Islet of Langerhans (tissue), 1 donor: ENCODE data around the gene MSLN.
"Not testable (repeated sequence)": the region's sequence is repeated elsewhere in the genome, so short reads cannot be mapped to it uniquely, and the experiment has no call there.

ENCODE experiments used
- FAIRE-seq: peaks from one replicate; lab custom pipeline; 2011; peaks lifted over from hg19 to GRCh38; lab: Jason Lieb, UNC

The MSLN gene

DNA sequence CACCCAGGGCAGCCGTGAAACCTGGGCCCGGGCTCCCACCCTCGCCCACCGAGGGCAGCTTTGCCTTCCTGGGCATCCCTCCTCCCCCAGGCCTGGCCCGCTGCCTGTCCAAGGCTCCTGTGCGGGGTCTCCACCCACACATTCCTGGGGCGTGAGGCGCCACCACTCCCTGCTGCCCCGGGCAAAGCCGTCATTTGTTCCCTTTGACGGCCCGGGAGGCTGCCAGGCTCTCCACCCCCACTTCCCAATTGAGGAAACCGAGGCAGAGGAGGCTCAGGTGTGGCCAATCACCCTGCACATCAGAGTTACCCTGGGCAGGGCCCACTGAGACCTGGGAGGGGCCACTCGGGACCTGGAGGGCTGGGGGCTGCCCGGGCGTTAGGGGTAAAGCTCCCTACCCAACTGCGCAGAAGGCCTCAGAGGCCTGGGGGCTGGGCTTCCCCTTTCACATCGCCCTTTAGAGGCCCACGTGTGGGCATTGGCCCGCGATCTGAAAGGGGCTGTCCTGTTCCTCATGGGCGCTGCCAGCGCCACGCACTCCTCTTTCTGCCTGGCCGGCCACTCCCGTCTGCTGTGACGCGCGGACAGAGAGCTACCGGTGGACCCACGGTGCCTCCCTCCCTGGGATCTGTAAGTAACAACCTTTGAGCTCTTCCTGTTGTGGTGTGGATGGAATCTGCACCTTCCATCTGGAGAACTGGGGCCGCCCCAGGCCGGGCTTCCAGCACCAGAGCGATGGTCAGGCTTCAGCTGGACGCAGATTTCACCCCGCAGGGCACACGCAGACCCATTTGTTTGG, at the start of gene MSLN:
Gene MSLN (plus strand): TSS at position 190 of the 799 bp plus-strand sequence. CDS start 1,947 bp downstream, outside the sequence.
- no peak for FAIRE-seq

DNA sequence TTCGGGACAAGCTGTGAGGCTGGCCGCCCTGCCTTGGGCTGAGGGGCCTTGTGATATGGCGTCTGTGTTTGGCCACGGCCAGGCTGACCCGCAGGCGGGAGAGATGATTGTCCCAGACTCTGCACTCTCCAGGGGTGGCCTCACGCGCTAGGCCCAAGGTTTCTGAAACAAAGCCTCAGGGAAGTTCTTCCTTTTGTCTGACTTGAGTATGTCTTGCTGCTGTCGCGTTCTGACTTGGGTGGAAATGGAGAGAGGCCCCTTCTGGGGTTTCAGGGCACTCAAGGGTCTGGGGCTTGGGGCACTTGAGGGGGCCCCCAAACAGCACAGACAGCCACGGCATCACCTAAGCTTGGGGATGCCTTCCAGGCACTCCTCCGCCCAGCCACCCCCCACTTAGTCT, 49.5 kb upstream of the MSLN start:
- FAIRE-seq = no peak

DNA sequence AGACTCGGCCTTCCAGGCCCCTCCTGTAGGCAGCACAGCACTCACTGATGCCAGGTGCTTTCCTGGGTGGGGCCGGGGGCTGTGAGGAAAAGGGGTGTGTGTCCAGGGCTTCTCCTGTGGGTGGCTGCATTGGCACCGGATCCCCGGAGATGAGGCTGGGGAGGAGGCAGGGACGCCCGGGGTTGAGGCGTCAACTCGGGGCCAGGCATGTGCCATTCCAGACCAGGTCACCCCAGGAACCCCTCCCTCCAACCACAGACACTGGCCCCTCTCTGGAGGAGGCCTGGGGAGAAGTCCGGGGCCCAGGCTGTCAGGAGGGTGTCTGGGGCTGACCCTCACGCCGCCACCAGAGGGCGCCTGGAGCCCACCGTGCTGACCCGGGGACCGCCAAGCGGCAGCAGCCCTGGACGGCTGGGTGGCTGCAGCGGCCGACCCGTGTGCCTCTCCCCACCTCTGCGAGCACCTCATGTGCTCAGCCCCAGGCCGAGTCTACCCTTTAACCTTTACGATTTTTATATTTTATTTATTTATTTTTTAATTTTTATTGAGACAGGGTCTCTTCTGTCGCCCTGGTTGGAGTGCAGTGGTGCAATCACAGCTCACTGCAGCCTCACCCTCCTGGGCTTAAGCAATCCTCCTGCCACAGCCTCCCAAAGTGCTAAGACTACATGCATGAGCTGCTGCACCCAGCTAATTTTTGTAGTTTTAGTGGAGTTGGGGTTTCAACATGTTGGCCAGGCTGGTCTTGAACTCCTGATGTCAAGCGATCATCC, 48.8 kb upstream of the MSLN start:
- no peak for FAIRE-seq

DNA sequence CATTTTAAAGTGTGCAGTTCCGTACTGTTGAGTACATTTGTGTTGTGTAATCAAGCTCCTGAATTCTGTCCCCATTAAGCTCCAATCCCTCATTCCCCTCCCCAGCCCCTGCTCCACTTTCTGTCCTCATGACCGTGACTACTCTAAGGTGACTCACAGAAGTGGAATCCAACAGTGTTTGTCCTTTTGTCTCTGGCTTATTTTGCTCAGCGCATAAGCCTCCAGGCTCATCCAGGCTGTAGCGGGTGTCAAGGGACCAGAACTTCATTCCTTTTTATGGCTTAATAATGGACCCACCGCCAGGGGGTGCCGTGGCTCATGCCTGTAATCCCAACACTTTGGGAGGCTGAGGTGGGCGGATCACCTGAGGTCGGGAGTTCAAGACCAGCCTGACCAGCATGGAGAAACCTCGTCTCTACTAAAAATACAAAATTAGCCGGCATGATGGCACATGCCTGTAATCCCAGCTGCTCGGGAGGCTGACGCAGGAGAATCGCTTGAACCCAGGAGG, 47.7 kb upstream of the MSLN start:
- not testable (repeated sequence) for FAIRE-seq

DNA sequence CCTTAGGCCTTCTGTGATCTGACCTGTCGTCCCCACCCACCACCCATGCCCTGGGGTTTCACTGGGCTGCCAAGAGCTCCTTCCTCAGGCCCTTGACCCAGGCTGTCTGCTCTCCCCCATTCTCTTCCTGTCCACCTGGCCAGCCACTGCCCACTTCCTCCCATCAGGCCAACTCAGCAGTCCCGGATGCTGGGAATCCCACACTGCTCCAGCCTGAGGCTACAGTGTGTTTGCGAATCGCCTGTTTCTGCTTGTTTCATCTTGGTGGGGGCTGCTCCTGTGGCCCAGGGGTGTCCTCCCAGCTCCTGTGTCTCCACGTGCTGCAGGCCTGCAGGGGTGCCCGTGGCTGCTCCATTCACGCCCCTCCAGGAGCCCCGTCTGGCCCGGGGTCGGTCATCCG, 46.5 kb upstream of the MSLN start:
- FAIRE-seq = no peak

DNA sequence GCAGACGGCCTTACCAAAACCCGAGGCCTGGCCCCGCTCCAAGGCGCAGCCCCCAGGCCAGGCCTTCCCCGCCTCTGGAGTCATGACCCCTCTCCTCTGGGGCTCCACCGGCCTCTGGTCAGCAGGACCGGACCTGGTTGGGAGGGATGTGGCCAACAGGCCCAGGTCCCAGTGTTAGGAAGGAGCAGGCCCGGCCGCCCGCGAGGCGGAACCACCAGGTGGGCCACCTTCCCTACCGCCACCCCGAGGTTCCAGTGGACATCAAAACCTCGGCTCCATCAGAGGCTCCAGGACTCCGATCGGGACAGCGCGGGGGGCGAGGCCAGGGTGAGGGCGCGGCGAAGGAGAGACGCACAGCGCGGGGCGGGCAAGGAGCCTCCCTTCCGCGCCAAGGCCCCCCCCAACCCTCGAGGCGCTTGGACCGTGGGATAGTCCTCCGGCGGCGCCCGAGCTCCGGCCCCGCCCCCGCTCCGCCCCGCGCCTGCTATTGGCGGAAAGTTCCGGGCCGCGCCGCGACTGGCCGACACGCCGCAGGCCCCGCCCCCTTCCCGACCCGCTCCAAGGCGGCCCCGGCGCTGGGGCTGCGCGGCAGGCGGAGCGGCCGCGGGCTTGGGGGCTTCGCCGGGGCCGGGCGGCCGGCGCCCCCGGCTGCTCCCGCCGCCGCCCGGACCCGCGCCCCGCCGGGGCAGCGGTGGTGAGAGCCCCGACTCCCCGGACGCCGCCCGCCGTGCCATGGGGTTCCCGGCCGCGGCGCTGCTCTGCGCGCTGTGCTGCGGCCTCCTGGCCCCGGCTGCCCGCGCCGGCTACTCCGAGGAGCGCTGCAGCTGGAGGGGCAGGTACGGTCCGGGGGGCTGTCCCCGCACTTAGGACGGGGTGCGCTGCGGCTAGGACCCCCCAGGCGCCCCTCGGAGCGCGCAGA, 45.7 kb upstream of the MSLN start, which contains the start of gene METRN:
Gene METRN (plus strand): TSS at position 561 of the 919 bp plus-strand sequence. CDS start 172 bp downstream, at position 733.
- no peak for FAIRE-seq

DNA sequence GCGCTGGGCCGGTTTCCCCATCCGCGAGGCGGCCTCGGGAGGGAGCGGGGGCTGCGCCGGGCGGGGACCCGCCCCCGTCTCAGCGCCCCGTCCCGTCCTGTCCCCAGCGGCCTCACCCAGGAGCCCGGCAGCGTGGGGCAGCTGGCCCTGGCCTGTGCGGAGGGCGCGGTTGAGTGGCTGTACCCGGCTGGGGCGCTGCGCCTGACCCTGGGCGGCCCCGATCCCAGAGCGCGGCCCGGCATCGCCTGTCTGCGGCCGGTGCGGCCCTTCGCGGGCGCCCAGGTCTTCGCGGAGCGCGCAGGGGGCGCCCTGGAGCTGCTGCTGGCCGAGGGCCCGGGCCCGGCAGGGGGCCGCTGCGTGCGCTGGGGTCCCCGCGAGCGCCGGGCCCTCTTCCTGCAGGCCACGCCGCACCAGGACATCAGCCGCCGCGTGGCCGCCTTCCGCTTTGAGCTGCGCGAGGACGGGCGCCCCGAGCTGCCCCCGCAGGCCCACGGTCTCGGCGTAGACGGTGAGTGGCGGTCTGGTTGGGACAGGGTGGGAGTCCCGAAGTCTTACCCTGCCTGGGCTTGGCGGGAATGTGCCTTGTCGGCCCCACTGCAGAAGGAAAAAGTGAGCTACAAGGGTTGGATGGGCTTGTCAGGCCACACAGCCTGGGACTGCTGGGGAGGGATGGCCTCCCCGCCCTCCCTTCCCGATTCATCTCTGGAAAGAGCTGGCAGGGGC, 44.9 kb upstream of the MSLN start:
- no peak for FAIRE-seq

DNA sequence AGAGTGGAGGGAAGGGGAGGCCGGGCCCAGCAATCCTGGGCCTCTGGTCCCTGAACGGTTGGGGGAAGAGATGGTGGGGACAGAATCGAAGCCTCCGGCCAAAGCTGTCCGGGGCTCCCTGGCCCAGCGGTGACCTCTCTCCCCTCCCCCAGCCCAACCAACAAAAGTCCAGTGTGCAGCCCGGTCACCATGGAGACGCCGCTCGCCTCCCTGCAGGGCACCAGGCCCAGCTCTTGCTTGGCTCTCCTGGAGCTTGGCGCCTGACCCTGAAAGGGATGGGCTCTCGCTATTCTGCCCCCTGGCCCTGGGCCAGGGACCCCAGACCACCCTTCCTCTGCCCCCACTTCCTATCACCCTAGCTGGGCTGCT, 44.4 kb upstream of the MSLN start:
- no peak for FAIRE-seq

DNA sequence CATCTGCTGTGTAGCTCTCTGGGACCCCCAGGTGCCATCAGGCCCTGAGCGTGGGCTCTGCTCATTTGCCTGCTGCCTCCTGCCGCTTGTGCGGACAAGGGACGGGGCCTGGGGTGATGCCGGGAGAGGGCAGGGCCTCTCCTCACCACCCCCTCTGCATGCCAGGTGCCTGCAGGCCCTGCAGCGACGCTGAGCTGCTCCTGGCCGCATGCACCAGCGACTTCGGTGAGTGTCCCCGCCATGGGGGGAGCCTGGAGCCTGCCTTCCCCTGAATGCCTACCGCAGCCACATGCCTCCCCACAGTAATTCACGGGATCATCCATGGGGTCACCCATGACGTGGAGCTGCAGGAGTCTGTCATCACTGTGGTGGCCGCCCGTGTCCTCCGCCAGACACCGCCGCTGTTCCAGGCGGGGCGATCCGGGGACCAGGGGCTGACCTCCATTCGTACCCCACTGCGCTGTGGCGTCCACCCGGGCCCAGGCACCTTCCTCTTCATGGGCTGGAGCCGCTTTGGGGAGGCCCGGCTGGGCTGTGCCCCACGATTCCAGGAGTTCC, 43.7 kb upstream of the MSLN start:
- no peak for FAIRE-seq

DNA sequence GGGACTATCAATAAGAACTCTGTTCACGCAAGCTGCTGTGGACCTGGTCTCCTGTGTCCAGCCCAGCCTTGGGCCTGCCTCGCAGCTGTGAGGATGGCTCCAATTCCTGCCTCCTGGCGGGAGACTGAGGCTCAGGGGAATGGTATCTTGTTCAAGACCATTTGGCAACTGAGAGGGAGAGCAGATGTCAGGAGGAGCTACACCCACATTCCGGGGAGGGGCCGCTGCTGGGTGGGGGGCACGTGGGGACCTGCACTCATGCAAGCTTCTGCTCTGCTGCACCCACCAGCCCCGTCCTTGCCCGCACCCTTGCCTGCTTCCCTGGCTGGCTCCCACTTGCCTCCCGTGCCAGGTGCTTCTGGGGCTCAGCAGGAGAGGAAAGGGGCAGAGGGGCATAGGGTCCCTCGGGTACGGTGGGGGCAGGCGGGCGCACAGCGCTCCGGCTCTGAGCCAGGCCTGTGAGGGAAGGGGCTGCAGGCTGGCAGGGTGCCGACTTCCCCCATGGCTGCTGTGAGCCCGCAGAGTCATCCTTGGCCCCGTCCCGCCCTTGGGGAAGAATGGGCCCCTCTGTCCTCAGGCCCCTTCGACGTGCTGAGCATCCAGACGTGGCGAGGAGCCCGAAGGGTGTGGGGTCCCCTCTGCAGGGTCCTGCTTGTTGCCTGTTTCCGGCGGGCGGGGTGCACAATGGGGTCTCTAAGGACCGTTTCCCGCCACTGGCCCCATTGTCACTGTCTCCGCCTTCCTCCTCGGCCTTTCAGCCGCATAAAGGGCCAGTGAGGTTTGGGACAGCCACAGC, 42.9 kb upstream of the MSLN start:
- FAIRE-seq = no peak

DNA sequence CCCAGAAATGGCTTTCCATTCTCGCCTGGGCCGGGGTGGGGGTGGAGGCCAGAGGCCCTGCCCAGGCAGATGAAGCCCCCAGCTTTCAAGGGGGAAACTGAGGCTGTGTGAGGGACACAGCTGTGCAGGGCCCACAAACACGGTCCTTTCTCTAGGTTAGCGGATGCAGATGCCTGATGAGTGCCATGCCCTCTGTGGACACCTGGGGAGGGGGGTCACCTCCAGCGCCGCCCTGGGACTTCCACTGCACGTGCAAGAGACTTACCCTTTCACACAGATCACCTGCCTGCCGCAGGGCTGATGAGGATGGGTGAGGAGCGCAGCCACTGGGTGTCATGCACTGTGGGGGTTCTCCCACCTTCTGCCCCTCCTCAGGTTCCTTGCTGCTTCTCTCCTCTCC, 42.1 kb upstream of the MSLN start:
- FAIRE-seq = no peak

DNA sequence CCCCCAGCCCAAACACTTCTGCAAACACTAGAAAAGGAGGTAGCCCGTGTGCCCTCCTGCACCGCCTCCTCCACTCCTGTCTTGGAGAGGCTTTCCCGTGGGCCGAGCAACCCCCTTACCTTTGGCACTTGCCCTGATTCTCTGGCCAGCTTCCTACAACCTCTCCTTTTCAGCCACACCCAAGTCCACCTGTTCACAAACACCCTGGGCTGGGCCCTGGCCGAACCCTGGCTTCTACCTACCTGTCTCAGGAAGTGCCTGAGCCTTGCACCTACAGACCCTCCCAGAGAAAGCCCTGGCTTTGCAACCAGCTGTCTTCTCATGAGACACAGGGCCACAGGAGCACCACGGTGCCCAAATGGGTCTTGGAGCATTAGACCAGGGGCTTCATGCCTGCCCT, 41.6 kb upstream of the MSLN start:
- FAIRE-seq = no peak

DNA sequence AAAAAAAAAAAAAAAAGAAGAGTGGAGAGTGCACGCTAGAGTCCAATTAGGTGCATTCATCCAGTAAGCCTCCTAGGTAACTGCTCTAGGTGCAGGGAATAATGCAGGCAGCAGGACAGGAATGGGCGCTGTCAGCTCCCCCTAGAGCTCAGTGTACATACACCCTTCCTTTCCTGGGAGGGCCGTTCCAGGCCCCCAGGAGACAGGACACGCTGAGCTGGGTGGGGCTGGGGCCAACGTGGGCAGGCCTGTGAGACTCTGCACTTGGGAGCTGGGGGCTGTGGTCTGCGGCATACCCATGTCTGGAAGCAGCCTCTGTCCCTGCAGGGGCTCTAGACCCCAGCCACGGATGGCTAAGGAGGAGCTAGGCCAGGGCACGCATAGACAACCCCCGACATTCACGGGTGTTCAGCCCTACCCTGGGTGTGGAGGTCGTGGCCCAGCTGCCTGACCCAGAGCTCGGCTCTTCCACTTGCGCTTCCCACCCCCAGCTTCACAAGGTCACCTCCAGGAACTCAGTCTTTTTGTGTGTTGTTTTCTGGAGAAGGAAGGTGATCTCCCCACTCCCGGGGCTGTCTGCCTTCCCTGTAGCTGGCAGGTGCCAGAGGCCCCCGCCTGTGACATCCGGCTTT, 40.6 kb upstream of the MSLN start:
- FAIRE-seq = no peak

DNA sequence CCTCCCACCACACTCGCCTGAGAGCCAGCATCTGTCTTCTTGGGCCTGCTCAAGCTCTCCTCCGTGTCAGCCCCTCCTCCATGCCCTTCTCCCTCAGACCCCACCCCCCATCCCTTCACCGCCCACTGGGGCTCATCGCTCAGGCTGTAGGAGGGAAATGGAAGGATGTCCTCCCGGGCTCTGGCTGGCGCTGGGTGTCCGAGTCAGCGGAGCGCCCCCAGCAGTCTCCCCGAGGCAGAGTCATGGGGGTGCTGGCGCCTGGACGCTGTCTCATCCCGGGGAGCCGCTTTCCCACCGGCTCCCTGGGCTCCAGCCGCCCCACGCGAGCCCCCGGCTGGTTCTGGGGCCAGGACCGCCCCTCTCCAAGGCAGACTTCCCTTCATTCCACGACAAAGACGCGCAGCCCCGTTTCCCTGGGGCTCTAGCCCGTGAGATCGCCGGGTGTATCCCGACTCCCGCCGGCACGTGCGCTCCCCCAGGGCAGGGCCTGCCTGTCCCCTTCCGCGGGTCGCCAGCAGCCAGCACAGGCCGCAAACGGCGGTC, 40.0 kb upstream of the MSLN start:
- FAIRE-seq = no peak

DNA sequence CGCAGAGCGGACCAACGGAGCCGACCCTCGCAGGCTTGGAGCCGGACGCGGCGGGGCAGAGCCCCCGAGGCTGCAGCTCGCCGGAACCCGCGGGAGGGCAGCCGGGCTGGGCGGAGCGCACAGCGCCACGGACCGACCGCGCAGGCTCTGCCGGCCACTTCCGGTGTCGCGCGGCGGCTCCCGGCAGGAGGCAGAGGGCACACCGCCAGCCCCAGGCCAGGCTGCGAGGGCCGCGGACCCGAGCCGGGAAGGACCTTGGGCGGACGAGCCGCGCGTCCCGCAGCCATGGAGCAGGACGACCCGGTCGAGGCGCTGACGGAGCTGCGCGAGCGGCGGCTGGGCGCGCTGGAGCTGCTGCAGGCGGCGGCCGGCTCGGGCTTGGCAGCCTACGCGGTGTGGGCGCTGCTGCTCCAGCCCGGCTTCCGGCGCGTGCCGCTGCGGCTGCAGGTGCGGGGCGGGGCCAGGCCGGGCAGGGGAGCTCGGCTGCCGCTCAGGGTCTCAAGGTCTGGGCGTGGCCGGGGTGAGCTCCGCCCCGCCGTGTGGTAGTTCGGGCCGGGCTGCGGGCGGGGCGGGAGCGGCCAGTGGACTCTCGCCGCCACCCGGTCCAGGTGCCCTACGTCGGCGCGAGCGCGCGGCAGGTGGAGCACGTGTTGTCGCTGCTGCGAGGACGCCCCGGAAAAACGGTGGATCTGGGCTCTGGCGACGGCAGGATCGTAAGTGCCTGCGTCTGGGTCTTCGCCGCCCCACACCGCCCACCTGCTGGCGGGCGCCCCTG, 39.4 kb upstream of the MSLN start, which contains the start of gene ANTKMT:
Gene ANTKMT (plus strand): TSS at position 157 of the 775 bp plus-strand sequence. CDS start 129 bp downstream, at position 286.
- FAIRE-seq = no peak

DNA sequence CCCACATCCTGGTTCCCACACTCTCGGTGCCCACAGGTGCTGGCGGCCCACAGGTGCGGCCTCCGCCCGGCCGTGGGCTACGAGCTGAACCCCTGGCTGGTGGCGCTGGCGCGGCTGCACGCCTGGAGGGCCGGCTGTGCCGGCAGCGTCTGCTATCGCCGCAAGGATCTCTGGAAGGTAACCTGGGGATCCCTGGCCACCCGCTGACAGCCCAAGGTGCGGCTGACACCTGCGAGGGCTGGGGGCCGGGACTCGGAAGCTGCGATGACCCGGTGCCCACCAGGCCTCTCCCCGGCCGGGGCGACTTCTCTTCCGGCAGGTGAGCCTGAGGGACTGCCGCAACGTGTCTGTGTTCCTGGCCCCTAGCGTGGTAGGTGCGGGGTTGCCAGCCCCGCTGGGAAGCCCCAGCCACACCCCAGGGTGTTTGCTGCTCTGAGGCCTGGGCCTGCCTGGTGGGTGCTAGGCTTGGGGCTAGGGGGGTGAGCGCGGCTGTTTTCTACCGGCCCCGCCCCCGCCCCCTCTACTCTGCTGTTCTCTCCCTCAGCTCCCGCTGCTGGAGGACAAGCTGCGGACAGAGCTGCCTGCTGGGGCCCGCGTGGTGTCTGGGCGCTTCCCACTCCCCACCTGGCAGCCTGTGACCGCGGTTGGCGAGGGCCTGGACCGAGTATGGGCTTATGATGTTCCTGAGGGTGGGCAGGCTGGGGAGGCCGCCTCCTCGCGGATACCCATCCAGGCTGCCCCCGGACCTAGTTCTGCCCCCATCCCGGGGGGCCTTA, 38.6 kb upstream of the MSLN start:
- no peak for FAIRE-seq

DNA sequence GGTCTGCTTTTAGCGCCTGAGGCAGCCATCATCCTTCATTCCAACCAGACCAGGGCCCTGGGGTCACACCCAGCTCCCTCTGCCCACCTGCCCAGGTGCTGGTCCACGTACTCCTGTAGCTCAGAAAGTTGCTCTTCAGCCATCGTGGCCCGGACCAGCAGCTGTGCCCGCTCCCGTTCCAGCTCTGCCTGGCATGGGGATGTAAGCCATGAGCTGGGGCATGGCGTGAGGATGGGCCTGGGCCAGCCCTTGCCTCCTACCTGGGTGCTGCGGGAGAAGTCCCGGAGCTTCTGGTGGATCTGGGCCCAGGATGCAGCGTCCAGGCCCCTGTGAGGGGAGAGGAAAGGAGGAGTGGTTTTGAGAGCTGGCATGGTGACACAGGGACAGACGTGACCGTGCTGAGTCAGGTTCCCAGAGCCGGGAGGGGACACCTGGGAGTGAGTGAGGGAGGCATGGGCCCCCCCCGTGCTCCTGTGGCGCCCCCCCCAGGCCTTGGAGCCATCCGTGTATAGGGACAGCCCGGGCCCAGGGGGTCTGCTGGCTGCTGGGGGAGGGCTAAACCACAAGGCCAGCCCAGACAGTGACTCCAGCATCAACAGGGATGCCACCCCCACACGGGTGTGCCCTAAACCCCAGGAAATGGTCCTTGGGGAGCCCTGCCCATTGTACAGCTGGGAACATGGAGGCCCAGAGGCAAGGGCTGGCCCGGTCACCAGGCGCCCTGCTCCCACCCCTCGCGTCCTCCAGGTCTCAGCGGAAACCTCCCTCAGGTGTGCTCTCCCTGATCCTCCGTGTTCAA, 37.5 kb upstream of the MSLN start:
- no peak for FAIRE-seq
